RWPE1 (cell line): ENCODE results near the gene TFRC.
"Not testable (repeated sequence)": the region's sequence is repeated elsewhere in the genome, so short reads cannot be mapped to it uniquely, and the experiment has no call there.

ENCODE experiments used
- CTCF ChIA-PET: fragments of 350-600 bp; sonication (Branson Sonifier 250); formaldehyde crosslinking; extraction: SDS; loops from one replicate; lab custom pipeline; 2021; lab: Yijun Ruan, JAX
- POLR2A ChIA-PET: fragments of 400-600 bp; formaldehyde crosslinking; extraction: SDS; loops from one replicate; lab custom pipeline; 2020; ENCODE audit warnings: antibody characterized with exemption; ENCODE audit not compliant: low non-redundant PET; lab: Yijun Ruan, JAX
- DNase-seq: peaks from one replicate; pipeline ENCODE4 v3.0.0; 2012; ENCODE audit warnings: low spot score
- H3K27ac ChIP-seq: fragments of 450-650 bp; 2 replicates; pipeline ENCODE4 v1.5.1; 2017
- CTCF ChIP-seq: fragments of 450-650 bp; conservative IDR thresholded peaks from 2 replicates; pipeline ENCODE4 v1.5.1; 2017; ENCODE audit warnings: low read depth, mild to moderate bottlenecking

The TFRC gene

GRCh38 chr3:196108075-196108743 lies 26.3 kb upstream of the TFRC start:
- peak; percentile 68 for DNase-seq
- no peak overlapping the region for H3K27ac ChIP-seq
- TF ChIP-seq CTCF = no peak
- ChIA-PET POLR2A (interaction anchor here (0.6 kb wide), 1 partner anchor 16 kb away, joined by 5 read pairs; no protein-coding TSS in a partner anchor), CTCF (interaction anchor here (0.7 to 0.9 kb wide), 2 partner anchors 32 to 35 kb away, joined by 4 to 5 read pairs; no protein-coding TSS in a partner anchor)

GRCh38 chr3:196104707-196105106 lies 22.8 kb upstream of the TFRC start:
- H3K27ac ChIP-seq, CTCF ChIA-PET, DNase-seq, POLR2A ChIA-PET: not testable (repeated sequence)

GRCh38 chr3:196098365-196098980 lies 16.6 kb upstream of the TFRC start:
- H3K27ac ChIP-seq, DNase-seq, POLR2A ChIA-PET: not testable (repeated sequence)
- CTCF ChIA-PET = interaction anchor here (0.6 kb wide), 2 partner anchors 25 to 77 kb away, joined by 3 read pairs; no protein-coding TSS in a partner anchor

- ChIA-PET CTCF (no interaction called here), POLR2A (no interaction called here)
- no peak for TF ChIP-seq CTCF
Observed at GRCh38 chr3:196097373-196098154, 15.7 kb upstream of the TFRC start.

GRCh38 chr3:196096382-196096953 lies 14.6 kb upstream of the TFRC start:
- ChIA-PET CTCF (interaction anchor here (0.6 kb wide), 1 partner anchor 563 kb away, joined by 4 read pairs; no protein-coding TSS in a partner anchor), POLR2A (no interaction called here)
- TF ChIP-seq CTCF = no peak
- DNase-seq = no peak
- no peak overlapping the region for H3K27ac ChIP-seq

More at GRCh38 chr3:196097373-196098154, 15.7 kb upstream of the TFRC start:
- no peak overlapping the region for H3K27ac ChIP-seq
- no peak for DNase-seq

- ChIA-PET POLR2A (no interaction called here), CTCF (no interaction called here)
- no peak for TF ChIP-seq CTCF
- H3K27ac ChIP-seq = no peak overlapping the region
- DNase-seq = no peak
Observed at GRCh38 chr3:196093317-196094111, 11.6 kb upstream of the TFRC start.

GRCh38 chr3:196087906-196088305 lies 6.0 kb upstream of the TFRC start:
- ChIA-PET CTCF (interaction anchor here (0.7 kb wide), 1 partner anchor 166 kb away, joined by 3 read pairs; no protein-coding TSS in a partner anchor), POLR2A (no interaction called here)
- no peak for TF ChIP-seq CTCF

More at GRCh38 chr3:196087906-196088305, 6.0 kb upstream of the TFRC start:
- no peak overlapping the region for H3K27ac ChIP-seq
- no peak for DNase-seq
